Thoracic aorta endothelial cell (primary cell): ENCODE data around the gene P2RY14. TPM values are rescaled to one million over a fixed set of nuclear protein-coding genes. Genes with fewer than 3 reads are reported as not detected.

Experiments used
- small RNA-seq: library from RNA; depleted of rRNA; stranded (forward); fragments of <200 nt; gene quantifications from one replicate; pipeline ENCODE3, GENCODE V24; 2012
- total RNA-seq: library from RNA; depleted of rRNA; stranded (reverse); fragments of >200 nt; gene quantifications from 2 replicates; pipeline ENCODE4 v1.2.3, GENCODE V29; 2012

P2RY14 gene
- total RNA-seq: not detected in 2 replicates

DNA sequence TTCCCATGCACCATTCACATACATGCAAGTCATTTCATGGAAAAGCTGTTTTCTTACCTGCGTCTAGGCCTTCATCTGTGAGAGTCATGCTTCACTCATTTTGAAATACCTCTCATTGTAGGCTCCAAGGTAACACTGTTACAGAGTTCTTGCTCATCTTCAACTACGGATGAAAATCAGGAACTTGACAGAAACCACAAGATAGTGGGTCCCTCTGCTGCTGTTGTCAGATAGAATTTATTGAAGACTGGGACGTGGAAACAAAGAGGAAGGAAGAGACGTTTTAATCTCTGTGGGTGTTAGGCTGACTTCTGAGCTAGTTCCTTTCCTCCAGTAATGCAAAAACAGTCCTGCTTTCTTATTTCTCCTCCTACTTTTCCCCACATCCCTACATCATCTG, at the start of gene P2RY14:
Gene P2RY14 (minus strand): TSS at position 313 of the 400 bp plus-strand sequence. CDS start 64,226 bp downstream, outside the sequence.

GRCh38 chr3:151316267-151316991, 38.1 kb upstream of the P2RY14 start, which contains the start of gene GPR87:
Gene GPR87 (minus strand): TSS chr3:151316820. CDS start chr3:151300100, 16,720 bp downstream.

DNA sequence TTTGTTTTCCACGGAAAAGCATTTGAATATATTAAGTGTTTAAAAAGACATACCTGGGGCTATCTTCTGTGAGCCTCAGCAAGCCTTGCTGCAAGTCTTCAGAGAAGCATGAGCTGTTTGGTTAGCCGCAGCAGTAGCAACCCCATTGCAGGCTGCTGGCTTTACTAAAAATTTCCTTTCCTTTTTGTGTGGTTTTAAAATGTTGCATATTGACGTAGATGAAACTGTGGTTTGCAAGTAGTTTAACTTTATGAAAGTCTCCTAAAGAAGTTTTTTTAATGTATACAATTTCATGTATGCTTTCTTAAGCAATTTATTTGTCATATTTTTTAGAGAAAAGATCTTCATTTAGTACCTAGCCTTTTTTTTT, 75.3 kb downstream of the P2RY14 start, which contains the start of gene GPR171:
Gene GPR171 (minus strand): TSS at position 166 of the 370 bp plus-strand sequence. CDS start 3,830 bp downstream, outside the sequence.

Small RNAs within 50 kb of the gene (small RNA-seq; reads per million reads assigned to genes)
- gene RNA5SP145: not detected

Other genes starting within 250 kb of the P2RY14 start
- gene MED12L, start 192.9 kb downstream of the P2RY14 start, total RNA-seq: 0.57 and 0.66 TPM in 2 replicates
- not detected in 2 replicates for gene GPR171, start 75.3 kb downstream of the P2RY14 start, total RNA-seq
- gene GPR87, start 38.3 kb upstream of the P2RY14 start, total RNA-seq: 0.29 TPM in 1 of 2 replicates, not detected in the other
- gene P2RY13, start 51.0 kb upstream of the P2RY14 start, total RNA-seq: not detected in 2 replicates
- not detected in 2 replicates for gene P2RY12, start 106.2 kb upstream of the P2RY14 start, total RNA-seq
- gene IGSF10, start 182.5 kb upstream of the P2RY14 start, total RNA-seq: not detected in 2 replicates